Fibroblast of mammary gland (primary cell): ENCODE results near the gene NBEA.

Experiments used
- DNase-seq: peaks from one replicate; pipeline ENCODE4 v3.0.0-alpha.2; 2010; ENCODE audit warnings: low read depth
- H3K4me3 ChIP-seq: 2 replicates; pipeline ENCODE4 v1.5.1; 2011; ENCODE audit warnings: low read depth, mild to moderate bottlenecking, low read length, moderate library complexity; ENCODE audit not compliant: control insufficient read depth
- TF ChIP-seq, protein P1 (sequence below): conservative IDR thresholded peaks from 2 replicates; pipeline ENCODE4 v1.5.1; 2011; ENCODE audit warnings: low read depth, low read length, inconsistent platforms; ENCODE audit not compliant: control insufficient read depth, insufficient read depth

Gene NBEA

DNA sequence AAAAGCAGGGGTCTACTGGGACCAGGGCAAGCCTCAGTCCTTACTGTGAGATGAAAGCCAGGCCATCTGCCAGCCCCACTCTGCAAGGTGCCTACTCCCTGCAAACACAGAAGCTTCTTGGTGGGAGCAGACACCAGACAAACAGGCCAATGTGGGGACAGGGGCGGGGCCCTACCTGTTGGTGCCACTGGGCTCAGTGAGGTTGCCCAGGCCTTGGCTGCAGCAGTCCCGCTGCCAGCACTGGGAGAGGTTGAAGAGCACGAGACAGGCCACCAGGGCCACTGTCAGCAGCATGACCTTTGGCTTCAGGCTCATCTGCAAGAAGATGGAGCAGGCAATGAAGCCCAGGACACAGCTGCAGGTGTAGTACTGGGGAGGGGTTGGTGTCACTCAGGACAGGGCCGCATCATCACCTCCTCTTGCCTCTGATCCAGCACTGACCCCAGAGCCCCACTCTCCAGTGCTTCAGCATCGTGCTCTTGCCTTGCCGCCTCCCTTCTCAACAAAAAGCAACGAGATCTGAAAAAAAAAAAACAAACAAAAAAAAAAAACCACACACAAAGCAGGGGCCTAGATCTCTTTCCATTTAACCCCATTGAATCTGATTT is 72.6 kb downstream of the NBEA start:
- TF ChIP-seq, protein P1, sequence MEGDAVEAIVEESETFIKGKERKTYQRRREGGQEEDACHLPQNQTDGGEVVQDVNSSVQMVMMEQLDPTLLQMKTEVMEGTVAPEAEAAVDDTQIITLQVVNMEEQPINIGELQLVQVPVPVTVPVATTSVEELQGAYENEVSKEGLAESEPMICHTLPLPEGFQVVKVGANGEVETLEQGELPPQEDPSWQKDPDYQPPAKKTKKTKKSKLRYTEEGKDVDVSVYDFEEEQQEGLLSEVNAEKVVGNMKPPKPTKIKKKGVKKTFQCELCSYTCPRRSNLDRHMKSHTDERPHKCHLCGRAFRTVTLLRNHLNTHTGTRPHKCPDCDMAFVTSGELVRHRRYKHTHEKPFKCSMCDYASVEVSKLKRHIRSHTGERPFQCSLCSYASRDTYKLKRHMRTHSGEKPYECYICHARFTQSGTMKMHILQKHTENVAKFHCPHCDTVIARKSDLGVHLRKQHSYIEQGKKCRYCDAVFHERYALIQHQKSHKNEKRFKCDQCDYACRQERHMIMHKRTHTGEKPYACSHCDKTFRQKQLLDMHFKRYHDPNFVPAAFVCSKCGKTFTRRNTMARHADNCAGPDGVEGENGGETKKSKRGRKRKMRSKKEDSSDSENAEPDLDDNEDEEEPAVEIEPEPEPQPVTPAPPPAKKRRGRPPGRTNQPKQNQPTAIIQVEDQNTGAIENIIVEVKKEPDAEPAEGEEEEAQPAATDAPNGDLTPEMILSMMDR, result no peak
- no peak for DNase-seq
- H3K4me3 ChIP-seq, result no peak overlapping the region

DNA sequence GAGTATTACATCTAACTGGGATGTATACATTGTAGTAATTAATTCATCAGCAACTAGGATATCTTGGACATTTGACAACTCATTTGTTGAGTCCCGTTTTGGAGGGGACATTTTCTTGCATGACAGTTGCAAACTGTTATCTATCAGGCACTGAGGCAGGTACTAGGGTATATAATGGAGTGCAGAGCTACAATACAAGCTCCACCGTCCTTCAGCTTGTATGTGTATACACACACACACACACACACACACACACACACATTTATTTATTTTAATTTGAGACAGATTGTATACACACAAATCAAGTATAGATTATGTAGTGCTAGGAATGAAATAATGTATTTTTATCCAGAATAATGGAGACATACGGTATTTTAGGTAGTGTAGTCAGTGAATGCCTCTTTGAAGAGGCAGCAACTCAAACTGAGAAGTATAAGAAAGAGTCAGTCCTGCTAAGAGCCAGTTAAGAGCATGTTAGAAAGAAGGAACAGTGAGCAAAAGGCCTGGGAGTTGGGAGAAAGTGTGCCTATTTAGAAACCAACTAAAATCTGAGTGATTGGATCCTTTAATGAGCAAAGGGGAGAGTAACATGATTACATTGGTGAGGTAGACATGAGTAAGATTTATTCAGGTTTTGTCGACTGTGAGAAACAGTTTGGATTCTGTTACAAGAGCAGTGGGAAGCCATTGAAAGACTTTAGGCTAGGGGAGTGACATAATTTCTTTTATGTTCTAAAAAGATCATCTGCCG is 74.5 kb downstream of the NBEA start:
- TF ChIP-seq, protein P1, result no peak
- no peak overlapping the region for H3K4me3 ChIP-seq
- DNase-seq, result no peak

DNA sequence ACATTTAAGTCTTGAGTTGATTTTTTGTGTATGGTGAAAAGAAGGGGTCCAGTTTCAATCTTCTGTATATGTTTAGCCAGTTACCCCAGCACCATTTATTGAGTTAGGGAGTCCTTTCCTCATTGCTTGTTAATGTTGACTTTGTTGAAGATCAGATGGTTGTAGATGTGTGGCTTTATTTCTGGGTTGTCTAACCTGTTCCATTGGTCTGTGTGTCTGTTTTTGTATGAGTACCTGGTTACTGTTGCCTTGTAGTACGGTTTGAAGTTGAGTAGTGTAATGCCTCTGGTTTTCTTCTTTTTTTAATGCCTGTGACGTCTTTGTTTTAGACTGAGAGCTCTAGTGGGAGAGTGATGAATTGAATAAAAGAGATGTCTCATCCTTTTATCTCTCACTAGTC is 83.2 kb downstream of the NBEA start:
- no peak for DNase-seq
- H3K4me3 ChIP-seq, result no peak overlapping the region
- TF ChIP-seq, protein P1, result no peak

DNA sequence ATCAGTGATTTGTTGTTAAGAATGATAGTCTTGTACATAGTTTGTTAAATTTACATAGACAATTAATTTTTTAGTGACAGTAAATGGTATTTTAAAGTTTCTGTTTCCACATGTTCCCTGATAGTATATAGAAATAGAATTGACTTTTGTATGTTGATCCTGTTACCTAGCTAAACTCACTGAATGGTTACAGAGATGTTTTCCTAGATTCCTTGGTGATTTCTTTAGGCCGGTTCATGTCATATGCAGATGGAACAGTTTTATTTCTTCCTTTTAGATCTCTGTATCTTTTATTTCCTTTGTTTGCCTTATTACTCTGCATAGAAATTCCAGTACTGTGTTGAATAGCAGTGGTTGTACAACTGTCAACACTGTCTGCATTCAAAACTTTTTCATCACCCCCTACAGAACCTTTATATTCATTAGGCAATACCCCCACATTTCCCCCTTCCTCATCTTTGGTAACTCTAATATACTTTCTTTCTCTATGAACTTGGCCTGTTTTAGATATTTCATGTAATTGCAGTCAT is 86.3 kb downstream of the NBEA start:
- DNase-seq, result no peak
- TF ChIP-seq, protein P1, result no peak
- H3K4me3 ChIP-seq, result no peak overlapping the region

DNA sequence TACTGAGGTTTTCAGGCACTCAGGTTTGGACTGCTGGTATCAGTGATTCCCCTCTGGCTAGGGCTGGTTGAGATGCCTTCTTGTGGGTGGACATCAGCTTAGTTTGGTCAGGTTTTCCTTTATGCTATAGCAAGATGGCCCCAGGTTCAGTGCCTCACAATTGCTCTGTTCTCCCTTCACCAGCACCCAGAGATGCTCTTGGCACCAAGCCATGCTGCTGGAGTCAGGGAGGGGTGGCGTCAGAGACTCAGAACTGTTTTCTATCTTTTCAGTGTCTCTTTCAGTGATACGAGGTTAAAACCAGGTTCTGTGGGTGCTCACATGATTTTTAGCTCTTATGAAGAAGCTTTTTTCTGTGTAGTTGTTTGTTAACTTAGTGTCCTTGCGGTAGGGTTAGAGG is 96.9 kb downstream of the NBEA start:
- TF ChIP-seq, protein P1, result no peak
- no peak for DNase-seq
- H3K4me3 ChIP-seq, result no peak overlapping the region

DNA sequence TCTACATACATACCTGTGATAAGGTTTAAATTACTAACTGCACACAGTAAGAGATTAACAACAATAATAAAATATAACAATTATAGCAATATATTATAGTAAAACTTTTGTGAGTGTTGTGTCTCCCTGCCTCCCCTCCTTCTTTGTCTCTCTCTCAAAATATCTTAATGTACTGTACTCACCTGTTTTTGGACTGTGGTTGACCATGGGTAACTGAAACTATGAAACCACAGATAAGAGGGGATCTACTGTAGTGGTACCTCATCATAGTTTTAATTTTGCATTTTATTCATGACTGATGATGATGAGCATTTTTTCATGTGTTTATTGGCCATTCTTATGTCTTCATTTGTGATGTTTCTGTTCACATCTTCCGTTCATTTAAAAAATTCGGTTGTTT is 104.5 kb downstream of the NBEA start:
- H3K4me3 ChIP-seq, result no peak overlapping the region
- TF ChIP-seq, protein P1, result no peak
- no peak for DNase-seq
